ENCODE measurements around the gene LRRC73. TPM values are rescaled to one million over a fixed set of nuclear protein-coding genes. Genes with fewer than 3 reads are reported as not detected.
A peak's percentile ranks its signal among the peaks of the same experiment; 100 is the strongest.

The LRRC73 gene
- total RNA-seq, 1 experiment from 2014 or later = 1.4 TPM

GRCh38 chr6:43515808-43516207 lies 5.7 kb upstream of the LRRC73 start:
- ChIA-PET CTCF (interaction anchor here (1.3 kb wide), 1 partner anchor 93 kb away, joined by 3 read pairs; no protein-coding TSS in a partner anchor), POLR2A (no interaction called here)
- ATAC-seq (no peak), DNase-seq (ENCODE audit: low spot score) (no peak)
- Mint-ChIP-seq H3K27ac (no peak overlapping the region; the same call in 1 of the 2 replicates), H3K27me3 (ENCODE audit: low read depth) (no peaks in the 10 kb centered on the region), H3K9me3 (no peaks in the 10 kb centered on the region), H3K4me3 (no peak overlapping the region), H3K4me1 (peaks cover 28% of the 10 kb centered on the region), H3K36me3 (peaks cover 43% of the 10 kb centered on the region)
- no peak for TF ChIP-seq OVOL2 (CRISPR knock-in tag; IDR thresholded peaks at IDR 0.05; ENCODE audit: borderline replicate concordance)

- ATAC-seq (no peak), DNase-seq (ENCODE audit: low spot score) (no peak)
- H3K9me3 Mint-ChIP-seq = no peaks in the 10 kb centered on the region
- no peak for TF ChIP-seq PRRX2 (CRISPR knock-in tag; IDR thresholded peaks at IDR 0.05)
- TF ChIP-seq JUN (CRISPR knock-in tag; IDR thresholded peaks at IDR 0.05) = no peak
- no peak for TF ChIP-seq JAZF1 (CRISPR knock-in tag; IDR thresholded peaks at IDR 0.05)
- TF ChIP-seq ETV6 (CRISPR knock-in tag; IDR thresholded peaks at IDR 0.05) = no peak
- TF ChIP-seq ATF3 (CRISPR knock-in tag; conservative IDR thresholded peaks at IDR 0.05) = no peak
- no peak for TF ChIP-seq ZBTB21 (CRISPR knock-in tag; IDR thresholded peaks at IDR 0.05; ENCODE audit: borderline replicate concordance)
- TF ChIP-seq ZNF423 (CRISPR knock-in tag; IDR thresholded peaks at IDR 0.05) = no peak
- TF ChIP-seq GTF2I (CRISPR knock-in tag; conservative IDR thresholded peaks at IDR 0.05) = no peak
- no peak for TF ChIP-seq ZNF138 (CRISPR knock-in tag; conservative IDR thresholded peaks at IDR 0.05)
- TF ChIP-seq ZNF281 (CRISPR knock-in tag; IDR thresholded peaks at IDR 0.05) = no peak
- TF ChIP-seq FOXP1 (CRISPR knock-in tag; IDR thresholded peaks at IDR 0.05; ENCODE audit: borderline replicate concordance) = no peak
- TF ChIP-seq ESRRA (CRISPR knock-in tag; IDR thresholded peaks at IDR 0.05; ENCODE audit: borderline replicate concordance) = no peak
- no peak for TF ChIP-seq MLX (CRISPR knock-in tag; IDR thresholded peaks at IDR 0.05)
- TF ChIP-seq ZNF317 (CRISPR knock-in tag; IDR thresholded peaks at IDR 0.05; ENCODE audit: borderline replicate concordance, low read depth) = no peak
- TF ChIP-seq KAT7 (CRISPR knock-in tag; IDR thresholded peaks at IDR 0.05; ENCODE audit: borderline replicate concordance) = no peak
- no peak for TF ChIP-seq ZNF232 (CRISPR knock-in tag; IDR thresholded peaks at IDR 0.05)
- no peak for TF ChIP-seq ZNF671 (CRISPR knock-in tag; IDR thresholded peaks at IDR 0.05)
- TF ChIP-seq CBFB (CRISPR knock-in tag; IDR thresholded peaks at IDR 0.05; ENCODE audit: low read depth) = no peak
- TF ChIP-seq E2F1 (CRISPR knock-in tag; IDR thresholded peaks at IDR 0.05) = no peak
- no peak for TF ChIP-seq TCF7 (CRISPR knock-in tag; IDR thresholded peaks at IDR 0.05; ENCODE audit: low read depth)
- ChIA-PET CTCF (interaction anchor here (3.1 kb wide), 1 partner anchor 17 kb away, joined by 31 read pairs; no protein-coding TSS in a partner anchor), POLR2A (no interaction called here)
- H3K36me3 Mint-ChIP-seq = peaks cover 43% of the 10 kb centered on the region
- H3K27me3 Mint-ChIP-seq (ENCODE audit: low read depth) = peaks cover 26% of the 10 kb centered on the region
- 0 out of 2 replicates have a peak overlapping the region, but pooled peaks have one; percentile 10 for H3K4me3 Mint-ChIP-seq
- peaks cover 38% of the 10 kb centered on the region for H3K4me1 Mint-ChIP-seq
- H3K27ac Mint-ChIP-seq = peak overlapping the region; percentile 52
Observed at GRCh38 chr6:43511824-43512415, 1.8 kb upstream of the LRRC73 start.
